GM13977 (cell line): ENCODE results near the gene PRICKLE1.

Experiments used
- DNase-seq: peaks from one replicate; pipeline ENCODE4 v3.0.0; 2012; ENCODE audit warnings: low spot score
- CTCF ChIP-seq: IDR thresholded peaks from 2 replicates; pipeline ENCODE4 v1.5.1; 2012; ENCODE audit warnings: mild to moderate bottlenecking, control low read depth; ENCODE audit not compliant: insufficient read depth; ENCODE audit errors: extremely low read depth, missing control alignments
- in situ Hi-C: fragments of 300-500 bp; cut with MboI; formaldehyde crosslinking; loops from one replicate; pipeline ENCODE4 v1.12.0; 2022; ENCODE audit warnings: low sequenced_read_pairs, low pct_unique_long_range_greater_than_20kb, mixed read lengths, inconsistent platforms; ENCODE audit not compliant: unreplicated experiment

Gene PRICKLE1

GRCh38 chr12:42407306-42407705 is 182.2 kb downstream of the PRICKLE1 start:
- no peak for TF ChIP-seq CTCF
- no peak for DNase-seq
- in situ Hi-C loops, result no loop called here
